ENCODE measurements around the gene ARMC6. TPM values are rescaled to one million over a fixed set of nuclear protein-coding genes. Genes with fewer than 3 reads are reported as not detected.

Gene ARMC6
- total RNA-seq, 4 donors from 2014 or later, result 28.3 to 32.0 (median 28.7) TPM

DNA sequence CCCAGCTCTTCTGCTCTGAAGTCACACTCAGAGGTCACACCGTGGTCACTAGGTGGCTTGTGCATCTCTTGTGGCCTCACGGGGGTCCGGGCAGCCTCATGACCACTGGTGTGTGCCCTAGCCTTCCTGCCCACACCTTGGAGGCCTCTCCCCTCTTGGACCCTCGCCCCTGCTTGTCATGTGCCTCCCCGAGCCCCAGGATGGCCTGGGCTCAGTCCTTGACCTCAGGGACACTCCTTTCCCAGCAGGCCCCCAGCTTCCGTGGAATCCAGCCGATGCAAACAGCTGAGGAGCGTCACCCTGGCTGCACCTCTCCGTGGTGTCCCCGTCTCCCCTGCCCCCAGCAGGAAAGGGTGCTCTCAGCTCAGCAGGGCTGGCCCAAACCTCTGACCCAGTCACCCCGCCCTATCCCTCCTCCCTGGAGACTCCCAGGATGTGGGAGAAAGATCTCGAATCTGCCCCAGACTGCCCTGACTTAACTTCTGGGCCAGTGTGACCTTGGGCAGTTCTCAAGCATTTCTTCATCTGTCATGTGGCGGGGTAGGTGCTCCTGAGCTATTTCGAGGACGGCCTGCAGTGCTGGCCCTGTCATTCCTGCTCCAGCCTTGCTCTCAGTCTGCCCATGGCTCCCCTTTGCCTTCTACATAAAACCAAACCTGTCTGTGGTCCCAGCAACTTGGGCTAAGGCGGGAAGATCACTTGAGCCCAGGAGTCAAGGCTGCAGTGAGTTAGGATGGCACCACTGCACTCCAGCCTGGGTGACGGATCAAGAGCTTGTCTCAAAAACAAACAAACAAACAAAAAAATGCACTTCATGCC is 25.8 kb downstream of the ARMC6 start:
- intact Hi-C loops (cut with DNase I), result loop anchor here (5.0 kb wide), 1 partner anchor 73 kb away; no protein-coding TSS in a partner anchor
- DNase-seq, result no peak
- Histone ChIP-seq H3K27ac (no peak overlapping the region), H3K36me3 (peaks cover 21 to 56% (median 24%) of the 10 kb centered on the region in 3 donors), H3K9me3 (no peaks in the 10 kb centered on the region), H3K4me1 (peaks cover 2 to 17% (median 6%) of the 10 kb centered on the region in 3 donors), H3K4me3 (no peak overlapping the region), H3K27me3 (no peaks in the 10 kb centered on the region)
- 74 to 85% methylated on average over 9 to 13 of the region's 17 CpGs for WGBS, 2 donors
- TF ChIP-seq POLR2A (IDR thresholded peaks at IDR 0.05), result no peak
- TF ChIP-seq, protein P1, sequence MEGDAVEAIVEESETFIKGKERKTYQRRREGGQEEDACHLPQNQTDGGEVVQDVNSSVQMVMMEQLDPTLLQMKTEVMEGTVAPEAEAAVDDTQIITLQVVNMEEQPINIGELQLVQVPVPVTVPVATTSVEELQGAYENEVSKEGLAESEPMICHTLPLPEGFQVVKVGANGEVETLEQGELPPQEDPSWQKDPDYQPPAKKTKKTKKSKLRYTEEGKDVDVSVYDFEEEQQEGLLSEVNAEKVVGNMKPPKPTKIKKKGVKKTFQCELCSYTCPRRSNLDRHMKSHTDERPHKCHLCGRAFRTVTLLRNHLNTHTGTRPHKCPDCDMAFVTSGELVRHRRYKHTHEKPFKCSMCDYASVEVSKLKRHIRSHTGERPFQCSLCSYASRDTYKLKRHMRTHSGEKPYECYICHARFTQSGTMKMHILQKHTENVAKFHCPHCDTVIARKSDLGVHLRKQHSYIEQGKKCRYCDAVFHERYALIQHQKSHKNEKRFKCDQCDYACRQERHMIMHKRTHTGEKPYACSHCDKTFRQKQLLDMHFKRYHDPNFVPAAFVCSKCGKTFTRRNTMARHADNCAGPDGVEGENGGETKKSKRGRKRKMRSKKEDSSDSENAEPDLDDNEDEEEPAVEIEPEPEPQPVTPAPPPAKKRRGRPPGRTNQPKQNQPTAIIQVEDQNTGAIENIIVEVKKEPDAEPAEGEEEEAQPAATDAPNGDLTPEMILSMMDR (IDR thresholded peaks at IDR 0.05), result no peak

DNA sequence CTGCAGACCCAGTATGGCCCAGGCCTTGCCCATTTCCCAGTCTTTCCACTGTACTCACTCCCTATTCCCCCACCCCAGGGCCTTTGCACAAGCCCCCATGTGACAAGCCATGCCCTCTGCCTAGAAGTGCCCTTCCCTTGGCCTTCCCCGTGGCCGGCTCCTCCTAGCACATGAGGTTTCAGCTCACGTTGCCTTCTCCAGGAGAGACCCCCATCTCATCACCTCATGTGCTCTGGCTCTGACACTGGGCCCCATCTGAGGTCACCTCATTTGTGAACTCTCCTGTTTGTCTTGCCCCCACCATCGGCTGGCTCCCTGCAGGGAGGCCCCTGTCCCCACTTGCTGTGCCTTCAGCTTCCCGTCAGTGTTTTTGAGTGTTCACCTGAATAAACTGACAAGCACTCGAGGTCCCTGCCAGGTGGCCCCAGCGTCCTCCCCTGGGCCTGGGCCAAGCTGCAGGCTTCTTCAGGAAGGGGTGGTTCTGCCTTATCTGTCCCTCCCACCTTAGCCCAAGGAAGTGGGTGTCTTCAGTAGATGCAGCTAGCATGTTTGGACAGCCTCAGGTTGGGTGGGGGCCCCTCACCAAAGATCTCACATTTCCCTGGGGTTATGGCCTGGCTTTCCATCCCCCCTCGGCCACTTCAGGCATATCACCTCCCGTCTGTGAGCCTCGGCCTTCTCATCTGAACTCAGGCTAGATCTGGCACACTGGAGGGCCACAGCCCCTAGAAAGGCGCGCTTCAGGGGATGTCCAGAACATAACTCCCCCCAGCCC is 26.6 kb downstream of the ARMC6 start:
- TF ChIP-seq, protein P1 (IDR thresholded peaks at IDR 0.05), result no peak
- no peak for TF ChIP-seq POLR2A (IDR thresholded peaks at IDR 0.05)
- Histone ChIP-seq H3K4me3 (no peak overlapping the region), H3K4me1 (peaks cover 10 to 25% (median 13%) of the 10 kb centered on the region in 3 donors), H3K9me3 (no peaks in the 10 kb centered on the region), H3K27me3 (no peaks in the 10 kb centered on the region), H3K27ac (no peak overlapping the region), H3K36me3 (peaks cover 14 to 48% (median 16%) of the 10 kb centered on the region in 3 donors)
- 87 to 89% methylated on average over 6 to 11 of the region's 12 CpGs for WGBS, 2 donors
- intact Hi-C loops (cut with DNase I), result loop anchor here (5.0 kb wide), 1 partner anchor 72 kb away; no protein-coding TSS in a partner anchor
- DNase-seq, result no peak

DNA sequence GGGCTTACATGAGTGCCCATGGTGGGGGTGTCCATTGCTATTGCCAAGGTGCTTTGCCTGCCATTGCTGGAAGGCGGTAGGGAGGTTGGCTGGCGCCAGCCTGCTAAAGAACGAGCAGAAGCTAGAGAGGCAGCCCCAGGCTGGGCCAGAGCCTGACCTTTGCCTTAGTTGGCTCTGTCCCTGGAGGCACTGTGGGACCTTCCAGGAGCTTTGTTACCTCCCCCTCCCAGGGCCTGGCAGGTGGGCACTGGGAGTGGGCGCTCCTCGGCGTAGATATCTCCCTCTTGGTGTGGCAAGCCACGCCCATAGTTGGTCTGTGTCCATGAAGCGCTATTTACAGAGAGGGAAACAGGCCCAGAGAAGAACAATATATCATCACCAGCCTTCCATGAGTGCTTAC is 28.1 kb downstream of the ARMC6 start:
- intact Hi-C loops (cut with DNase I), result no loop called here
- peak overlapping the region in 1 of 4 donors; percentile 44 for H3K27ac ChIP-seq
- no peak overlapping the region for H3K4me3 ChIP-seq
- no peaks in the 10 kb centered on the region for H3K9me3 ChIP-seq
- DNase-seq, result no peak
- no peak for TF ChIP-seq POLR2A (IDR thresholded peaks at IDR 0.05)
- TF ChIP-seq, protein P1 (IDR thresholded peaks at IDR 0.05), result no peak
- WGBS, 2 donors, result 64 to 68% methylated on average over 6 to 7 of the region's 8 CpGs
- H3K4me1 ChIP-seq, result peaks cover 16 to 38% (median 16%) of the 10 kb centered on the region in 3 donors
- H3K36me3 ChIP-seq, result peaks cover 10 to 34% (median 14%) of the 10 kb centered on the region in 3 donors
- no peaks in the 10 kb centered on the region for H3K27me3 ChIP-seq

DNA sequence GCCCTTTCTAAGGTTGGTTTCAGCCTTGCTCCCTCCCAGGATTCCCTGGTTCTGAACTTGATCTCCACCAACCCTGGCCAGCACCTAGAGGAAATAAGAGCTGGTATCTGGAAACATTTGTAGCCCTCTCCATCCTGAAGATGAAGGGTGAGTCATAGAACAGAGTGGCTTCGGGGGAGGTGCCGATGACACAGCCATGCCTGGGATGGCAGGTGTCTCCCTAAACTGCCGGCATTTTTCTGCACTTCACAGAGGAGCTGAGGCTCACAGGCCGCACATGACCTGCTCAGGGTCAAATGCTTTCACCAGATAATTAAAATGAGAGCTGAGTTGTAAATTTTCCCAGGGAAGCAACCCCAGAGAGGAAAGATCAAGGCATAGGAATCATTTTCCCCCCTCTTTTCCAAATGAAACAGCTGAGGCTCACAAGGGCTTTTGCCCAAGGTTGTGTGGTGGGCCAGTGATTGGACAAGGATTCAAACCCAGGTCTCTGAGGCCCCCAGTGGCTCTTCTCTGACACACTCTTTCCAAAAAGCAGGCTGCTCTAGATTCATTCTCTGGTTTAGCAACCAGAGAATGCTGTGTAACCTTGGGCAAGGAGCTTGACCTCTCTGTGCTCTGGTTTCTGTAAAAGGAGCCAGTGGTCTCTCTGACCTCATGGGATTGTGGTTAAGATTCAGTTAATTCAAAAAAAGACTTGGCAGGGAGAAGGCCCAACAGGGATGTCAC is 29.2 kb downstream of the ARMC6 start:
- peak overlapping the region in 3 of 4 donors; percentile 64 to 93 (median 87) for H3K4me3 ChIP-seq
- 60 to 68% methylated on average over 4 of the region's 4 CpGs for WGBS, 2 donors
- DNase-seq, result no peak

More for the DNA sequence above, 29.2 kb downstream of the ARMC6 start:
- Histone ChIP-seq H3K4me1 (peaks cover 16 to 49% (median 16%) of the 10 kb centered on the region in 3 donors), H3K27ac (peak overlapping the region; percentile 55 to 94 (median 82)), H3K9me3 (no peaks in the 10 kb centered on the region), H3K27me3 (no peaks in the 10 kb centered on the region), H3K36me3 (peaks cover 6 to 23% (median 6%) of the 10 kb centered on the region in 3 donors)
- intact Hi-C loops (cut with DNase I), result no loop called here
- TF ChIP-seq, protein P1 (IDR thresholded peaks at IDR 0.05), result no peak
- no peak for TF ChIP-seq POLR2A (IDR thresholded peaks at IDR 0.05)
